Measurements from ENCODE around the gene FBH1. TPM values are rescaled to one million over a fixed set of nuclear protein-coding genes. Genes with fewer than 3 reads are reported as not detected.
A peak's percentile ranks its signal among the peaks of the same experiment; 100 is the strongest.

The FBH1 gene
- total RNA-seq, 1 experiment from 2014 or later, result 72.1 TPM

DNA sequence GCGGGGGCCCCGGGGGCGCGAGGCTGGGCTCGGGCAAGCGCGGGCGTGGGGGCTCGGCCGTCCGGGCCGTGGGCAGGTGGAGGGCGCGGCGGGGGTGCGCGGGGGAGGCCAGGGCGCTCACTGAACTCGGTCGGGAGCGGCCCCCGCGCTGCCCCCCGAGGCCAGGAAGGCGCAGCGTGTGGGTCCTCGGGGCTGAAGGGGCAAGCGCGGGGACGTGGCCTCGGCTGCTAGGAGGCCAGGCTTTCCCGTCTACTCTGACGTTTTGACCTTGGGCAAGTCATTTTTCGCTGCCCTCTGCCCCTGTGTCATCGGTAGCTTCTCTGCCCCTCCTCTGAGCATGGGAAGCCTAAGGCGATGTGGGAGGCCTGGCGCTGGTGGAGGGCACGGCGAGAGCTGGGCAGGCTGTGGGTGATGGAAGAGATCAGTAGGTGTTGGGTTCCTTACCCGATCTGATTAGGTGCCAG lies 441 bp downstream of the FBH1 start:
- Histone ChIP-seq H3K4me3 (ENCODE audit: insufficient read depth, low read depth, low read length) (peak overlapping the region; percentile 72), H3K36me3 (replicated peaks; ENCODE audit: control insufficient read depth, insufficient read depth, low read length) (peaks cover 9% of the 10 kb centered on the region), H3K27me3 (ENCODE audit: control insufficient read depth, insufficient read depth, low read length) (no peaks in the 10 kb centered on the region)
- no peak for DNase-seq

DNA sequence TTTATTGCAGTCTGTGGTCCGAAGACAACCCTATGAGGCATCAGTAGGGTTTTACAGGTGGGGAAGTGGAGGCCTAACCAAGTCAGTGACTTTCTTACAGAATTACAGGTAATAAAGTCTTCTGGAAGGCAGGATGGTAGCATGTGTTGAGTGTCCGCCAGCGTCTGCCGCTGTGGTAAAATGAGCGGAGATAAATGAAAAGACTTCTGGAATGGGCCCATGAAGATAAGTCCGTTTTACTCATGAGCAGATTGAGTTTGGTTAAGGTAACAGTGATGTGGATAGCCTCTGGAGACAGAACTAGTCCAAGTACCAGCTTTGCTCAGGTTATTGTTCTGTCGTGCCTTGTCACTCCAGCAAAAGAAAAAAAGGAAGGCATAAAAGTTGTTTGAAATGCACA lies 966 bp downstream of the FBH1 start:
- H3K36me3 ChIP-seq (replicated peaks; ENCODE audit: control insufficient read depth, insufficient read depth, low read length), result peaks cover 11% of the 10 kb centered on the region
- no peaks in the 10 kb centered on the region for H3K27me3 ChIP-seq (ENCODE audit: control insufficient read depth, insufficient read depth, low read length)
- DNase-seq, result no peak
- peak overlapping the region; percentile 72 for H3K4me3 ChIP-seq (ENCODE audit: insufficient read depth, low read depth, low read length)

DNA sequence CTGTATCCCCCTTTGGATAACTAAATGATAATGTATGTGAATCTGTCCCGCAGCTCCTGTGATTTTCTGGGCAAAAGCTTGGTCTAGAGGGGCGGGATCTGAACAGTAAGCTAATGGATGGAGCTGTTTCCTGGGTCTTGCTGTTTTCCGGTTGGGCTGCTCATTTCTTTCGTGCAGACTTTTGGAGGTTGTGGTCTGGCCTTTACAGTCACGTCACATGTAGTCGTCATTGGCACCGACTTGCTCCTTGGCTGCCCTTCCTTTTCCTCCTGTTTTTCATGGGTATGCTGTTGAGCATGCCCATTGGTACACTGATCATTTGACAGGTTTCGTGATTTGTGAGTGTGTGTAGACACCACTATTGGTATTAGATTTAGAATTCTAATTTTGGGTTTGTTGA lies 2.0 kb downstream of the FBH1 start:
- no peak overlapping the region for H3K4me3 ChIP-seq (ENCODE audit: insufficient read depth, low read depth, low read length)
- DNase-seq, result no peak
- H3K27me3 ChIP-seq (ENCODE audit: control insufficient read depth, insufficient read depth, low read length), result no peaks in the 10 kb centered on the region
- peaks cover 11% of the 10 kb centered on the region for H3K36me3 ChIP-seq (replicated peaks; ENCODE audit: control insufficient read depth, insufficient read depth, low read length)

DNA sequence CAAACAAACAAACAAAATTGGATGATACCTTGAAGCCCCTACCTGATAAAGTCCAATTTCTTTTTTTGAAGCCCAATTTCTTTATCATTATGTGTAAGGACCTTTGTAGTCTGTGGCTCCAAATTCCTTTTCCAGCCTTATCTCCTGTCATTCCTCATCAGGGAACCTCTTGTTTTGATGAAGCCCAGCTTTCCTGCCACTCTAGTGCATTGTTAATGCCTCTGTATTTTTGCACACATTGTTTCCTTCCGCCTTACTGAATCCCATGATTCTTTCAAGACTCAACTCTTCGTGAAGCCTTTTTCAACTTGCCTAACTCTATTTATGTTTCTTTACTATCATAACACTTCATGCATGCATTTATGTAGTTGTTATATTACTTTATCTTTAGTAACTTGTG lies 3.3 kb downstream of the FBH1 start:
- peaks cover 11% of the 10 kb centered on the region for H3K36me3 ChIP-seq (replicated peaks; ENCODE audit: control insufficient read depth, insufficient read depth, low read length)
- no peak overlapping the region for H3K4me3 ChIP-seq (ENCODE audit: insufficient read depth, low read depth, low read length)
- H3K27me3 ChIP-seq (ENCODE audit: control insufficient read depth, insufficient read depth, low read length), result no peaks in the 10 kb centered on the region
- no peak for DNase-seq

DNA sequence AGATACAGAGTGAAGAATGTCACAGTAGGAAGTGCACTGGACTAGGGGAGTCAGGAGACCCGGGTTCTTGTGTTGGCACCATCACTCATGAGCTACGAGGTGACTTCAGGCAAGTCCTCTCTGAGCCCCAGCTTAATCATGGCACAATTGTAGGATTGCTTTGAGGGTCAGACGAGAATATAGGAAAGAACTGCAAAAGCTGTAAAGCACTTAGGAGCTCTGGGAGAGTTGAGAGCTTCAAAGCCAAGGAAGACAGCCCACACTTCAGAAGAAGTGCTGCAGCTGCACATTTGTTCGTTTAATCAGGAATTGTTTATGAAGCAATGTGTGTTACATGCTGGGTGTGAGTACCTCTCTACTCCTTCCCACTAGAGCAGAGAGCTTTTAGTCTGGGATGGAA lies 4.4 kb downstream of the FBH1 start:
- Histone ChIP-seq H3K27me3 (ENCODE audit: control insufficient read depth, insufficient read depth, low read length) (no peaks in the 10 kb centered on the region), H3K36me3 (replicated peaks; ENCODE audit: control insufficient read depth, insufficient read depth, low read length) (peaks cover 11% of the 10 kb centered on the region), H3K4me3 (ENCODE audit: insufficient read depth, low read depth, low read length) (no peak overlapping the region)
- DNase-seq, result no peak

DNA sequence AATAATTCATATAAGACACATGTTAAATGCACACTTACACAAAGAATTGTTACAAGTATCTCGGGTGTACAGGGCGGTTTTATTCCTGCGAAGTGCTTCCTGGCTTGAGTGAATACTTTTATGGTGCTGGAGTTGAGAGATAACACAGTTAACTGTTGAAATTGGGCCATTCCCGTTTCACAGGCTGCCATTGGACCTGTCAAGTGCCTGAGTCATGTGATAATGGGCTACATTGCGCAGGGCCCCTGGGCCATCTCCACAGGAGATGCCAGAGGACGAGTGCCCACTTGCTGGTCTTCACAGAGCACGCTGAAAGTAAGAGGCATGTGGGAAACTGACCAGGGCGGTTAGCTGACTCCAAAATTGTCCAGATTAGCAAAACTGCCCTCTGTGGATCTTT lies 4.8 kb downstream of the FBH1 start:
- no peak overlapping the region for H3K4me3 ChIP-seq (ENCODE audit: insufficient read depth, low read depth, low read length)
- H3K27me3 ChIP-seq (ENCODE audit: control insufficient read depth, insufficient read depth, low read length), result no peaks in the 10 kb centered on the region
- peaks cover 11% of the 10 kb centered on the region for H3K36me3 ChIP-seq (replicated peaks; ENCODE audit: control insufficient read depth, insufficient read depth, low read length)
- no peak for DNase-seq

DNA sequence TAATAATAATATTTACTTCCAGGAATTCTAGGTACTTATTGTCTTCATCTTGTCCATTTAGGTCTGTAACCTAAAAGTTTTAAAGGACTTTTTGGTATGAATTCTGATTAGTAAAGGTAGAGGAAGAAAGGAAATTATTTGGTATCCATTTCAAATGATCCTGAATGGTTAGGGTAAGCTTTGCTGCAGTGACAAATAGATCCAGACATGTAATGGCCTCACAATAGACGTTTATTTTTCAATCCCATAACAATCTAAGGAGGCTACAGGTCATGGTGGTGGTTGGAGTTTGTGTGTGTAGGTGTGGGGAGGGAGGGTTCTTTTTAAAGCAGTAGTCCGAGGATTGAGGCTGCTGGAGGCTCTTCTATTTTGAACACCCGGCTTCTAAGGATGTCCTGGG lies 5.3 kb downstream of the FBH1 start:
- DNase-seq, result no peak
- Histone ChIP-seq H3K4me3 (ENCODE audit: insufficient read depth, low read depth, low read length) (no peak overlapping the region), H3K36me3 (replicated peaks; ENCODE audit: control insufficient read depth, insufficient read depth, low read length) (peaks cover 11% of the 10 kb centered on the region), H3K27me3 (ENCODE audit: control insufficient read depth, insufficient read depth, low read length) (no peaks in the 10 kb centered on the region)

DNA sequence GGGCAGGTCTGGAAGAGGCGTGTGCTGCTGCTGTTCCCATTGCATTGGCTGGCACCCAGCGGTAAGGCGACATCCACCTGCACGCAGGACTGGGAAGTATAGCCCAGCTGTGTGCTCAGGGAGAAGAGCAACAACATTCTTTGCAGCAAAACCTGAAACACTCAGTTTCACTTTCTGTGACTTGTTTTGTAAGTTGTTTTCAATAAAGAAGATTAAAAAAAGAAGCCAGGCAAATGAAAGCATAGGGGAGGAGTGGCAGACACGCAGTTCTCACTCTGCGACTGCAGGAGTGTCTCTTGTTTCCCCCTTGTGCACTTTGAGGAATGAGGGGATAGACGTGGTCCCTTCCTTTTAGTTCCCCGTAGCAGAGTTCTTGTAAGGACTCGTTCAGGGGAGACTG lies 5.8 kb downstream of the FBH1 start:
- Histone ChIP-seq H3K27me3 (ENCODE audit: control insufficient read depth, insufficient read depth, low read length) (no peaks in the 10 kb centered on the region), H3K36me3 (replicated peaks; ENCODE audit: control insufficient read depth, insufficient read depth, low read length) (peaks cover 11% of the 10 kb centered on the region), H3K4me3 (ENCODE audit: insufficient read depth, low read depth, low read length) (no peak overlapping the region)
- DNase-seq, result no peak

DNA sequence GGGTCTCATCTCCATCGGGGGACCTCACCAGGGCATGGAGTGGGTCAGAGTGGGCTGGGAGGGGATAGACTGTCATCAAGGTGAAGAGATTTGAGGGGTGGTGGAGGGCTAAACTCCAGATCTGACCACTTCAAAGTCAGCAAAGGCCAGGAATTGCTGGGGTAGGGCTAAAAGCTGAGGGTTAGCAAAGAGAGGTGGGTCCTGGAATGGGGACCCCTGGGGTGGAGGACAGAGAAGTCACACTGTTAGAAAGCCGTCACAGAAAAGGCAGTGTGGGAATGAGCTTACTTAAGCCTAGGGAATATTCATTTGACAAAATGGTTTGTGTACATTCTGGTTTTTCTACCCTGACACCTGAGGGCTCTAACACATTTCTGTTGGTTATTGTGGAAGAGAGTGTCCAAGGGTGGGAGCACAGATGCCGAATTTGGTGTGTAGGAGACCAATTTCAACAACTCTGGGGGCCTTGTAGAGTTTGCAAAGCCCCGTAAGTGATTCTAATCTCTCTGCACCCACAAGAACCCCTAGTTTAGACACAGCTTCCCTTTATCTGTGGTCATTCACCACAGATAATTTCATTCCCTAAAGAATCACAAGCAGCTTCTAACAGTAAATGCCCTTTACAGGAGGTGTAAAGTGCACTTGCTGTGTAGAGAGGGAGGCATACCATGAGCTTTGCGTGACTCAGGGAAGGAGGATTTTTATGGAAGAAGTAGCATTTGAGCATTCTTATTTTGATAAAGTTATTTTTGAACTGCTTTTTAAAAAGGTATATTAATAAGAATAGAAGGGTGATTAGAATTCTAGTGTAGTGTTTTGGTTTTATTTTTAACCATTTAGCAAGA lies 6.4 kb downstream of the FBH1 start:
- H3K4me3 ChIP-seq (ENCODE audit: insufficient read depth, low read depth, low read length), result no peak overlapping the region
- no peaks in the 10 kb centered on the region for H3K27me3 ChIP-seq (ENCODE audit: control insufficient read depth, insufficient read depth, low read length)
- peak; percentile 57 for DNase-seq
- peaks cover 11% of the 10 kb centered on the region for H3K36me3 ChIP-seq (replicated peaks; ENCODE audit: control insufficient read depth, insufficient read depth, low read length)

DNA sequence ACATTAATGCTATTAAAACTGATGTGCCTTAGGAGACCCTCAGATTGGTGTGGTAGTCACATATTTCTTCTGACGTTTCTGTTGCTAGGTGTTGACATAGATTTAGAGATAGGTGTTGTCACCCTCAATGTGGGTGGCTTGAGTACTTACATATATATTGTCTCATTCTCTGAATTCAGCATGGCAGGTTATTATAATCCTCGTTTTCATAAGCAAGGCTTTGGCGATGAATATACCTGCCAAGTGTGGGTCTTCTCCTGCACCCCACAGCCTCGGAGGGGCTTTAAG lies 7.0 kb downstream of the FBH1 start:
- peaks cover 11% of the 10 kb centered on the region for H3K36me3 ChIP-seq (replicated peaks; ENCODE audit: control insufficient read depth, insufficient read depth, low read length)
- no peak for DNase-seq
- no peak overlapping the region for H3K4me3 ChIP-seq (ENCODE audit: insufficient read depth, low read depth, low read length)
- H3K27me3 ChIP-seq (ENCODE audit: control insufficient read depth, insufficient read depth, low read length), result no peaks in the 10 kb centered on the region

DNA sequence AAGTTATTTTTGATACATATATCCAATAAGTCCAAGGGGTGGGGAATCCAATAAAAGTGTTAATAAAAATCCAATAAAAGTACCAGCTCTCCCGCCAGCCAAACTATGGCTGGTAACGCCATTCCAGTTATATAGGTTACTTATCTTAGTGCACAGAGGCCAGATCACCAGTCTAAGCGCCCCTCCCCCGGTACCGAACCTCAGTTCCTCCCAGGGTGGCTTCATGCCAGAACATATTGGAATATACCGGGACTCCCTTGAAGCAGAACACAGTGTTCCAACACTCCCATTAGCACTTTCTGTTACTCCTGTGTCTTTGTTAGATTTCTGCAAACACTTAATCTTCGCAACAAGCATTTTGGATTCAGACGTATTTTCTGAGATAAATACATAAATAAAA lies 7.5 kb downstream of the FBH1 start:
- Histone ChIP-seq H3K4me3 (ENCODE audit: insufficient read depth, low read depth, low read length) (no peak overlapping the region), H3K36me3 (replicated peaks; ENCODE audit: control insufficient read depth, insufficient read depth, low read length) (peaks cover 11% of the 10 kb centered on the region), H3K27me3 (ENCODE audit: control insufficient read depth, insufficient read depth, low read length) (no peaks in the 10 kb centered on the region)
- DNase-seq, result no peak

DNA sequence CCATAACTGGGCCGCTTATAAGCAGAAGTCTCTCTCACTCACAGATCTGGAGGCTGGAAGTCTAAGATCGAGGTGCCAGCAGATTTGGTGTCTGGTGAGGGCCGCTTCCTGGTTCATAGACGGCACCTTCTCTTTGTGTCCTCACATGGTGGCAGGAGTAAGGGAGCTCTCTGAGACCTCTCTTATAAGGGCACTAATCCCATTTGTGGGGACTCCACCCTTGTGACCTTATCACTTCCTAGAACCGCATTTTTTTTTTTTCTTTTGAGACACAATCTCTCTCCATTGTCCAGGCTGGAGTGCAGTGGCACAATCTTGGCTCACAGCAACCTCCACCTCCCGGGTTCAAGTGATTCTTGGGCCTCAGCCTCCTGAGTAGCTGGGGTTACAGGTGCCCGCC lies 8.1 kb downstream of the FBH1 start:
- Histone ChIP-seq H3K4me3 (ENCODE audit: insufficient read depth, low read depth, low read length) (no peak overlapping the region), H3K36me3 (replicated peaks; ENCODE audit: control insufficient read depth, insufficient read depth, low read length) (peaks cover 11% of the 10 kb centered on the region), H3K27me3 (ENCODE audit: control insufficient read depth, insufficient read depth, low read length) (no peaks in the 10 kb centered on the region)
- no peak for DNase-seq

DNA sequence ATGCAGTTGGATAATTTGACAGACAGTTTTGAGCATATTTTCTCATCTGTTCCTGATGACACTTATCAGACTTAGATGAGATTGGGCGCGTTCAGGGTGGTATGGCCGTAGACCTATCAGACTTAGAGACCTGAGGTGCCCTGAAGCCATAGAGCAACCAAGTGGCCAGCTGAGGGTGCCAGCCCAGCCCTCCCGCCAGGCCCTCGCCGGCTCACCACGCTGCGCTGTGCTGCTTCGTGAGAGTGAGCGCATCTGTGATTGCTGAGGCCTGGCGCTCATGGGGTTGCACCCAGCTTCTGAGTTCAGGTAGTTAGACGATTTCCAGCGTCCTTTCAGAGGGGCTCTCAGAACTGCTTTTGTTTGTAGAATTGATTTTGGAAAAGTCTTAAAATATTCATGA lies 10.2 kb downstream of the FBH1 start:
- Histone ChIP-seq H3K4me3 (ENCODE audit: insufficient read depth, low read depth, low read length) (no peak overlapping the region), H3K27me3 (ENCODE audit: control insufficient read depth, insufficient read depth, low read length) (no peaks in the 10 kb centered on the region), H3K36me3 (replicated peaks; ENCODE audit: control insufficient read depth, insufficient read depth, low read length) (peaks cover 2% of the 10 kb centered on the region; the same call in 1 of the 2 replicates)
- no peak for DNase-seq

DNA sequence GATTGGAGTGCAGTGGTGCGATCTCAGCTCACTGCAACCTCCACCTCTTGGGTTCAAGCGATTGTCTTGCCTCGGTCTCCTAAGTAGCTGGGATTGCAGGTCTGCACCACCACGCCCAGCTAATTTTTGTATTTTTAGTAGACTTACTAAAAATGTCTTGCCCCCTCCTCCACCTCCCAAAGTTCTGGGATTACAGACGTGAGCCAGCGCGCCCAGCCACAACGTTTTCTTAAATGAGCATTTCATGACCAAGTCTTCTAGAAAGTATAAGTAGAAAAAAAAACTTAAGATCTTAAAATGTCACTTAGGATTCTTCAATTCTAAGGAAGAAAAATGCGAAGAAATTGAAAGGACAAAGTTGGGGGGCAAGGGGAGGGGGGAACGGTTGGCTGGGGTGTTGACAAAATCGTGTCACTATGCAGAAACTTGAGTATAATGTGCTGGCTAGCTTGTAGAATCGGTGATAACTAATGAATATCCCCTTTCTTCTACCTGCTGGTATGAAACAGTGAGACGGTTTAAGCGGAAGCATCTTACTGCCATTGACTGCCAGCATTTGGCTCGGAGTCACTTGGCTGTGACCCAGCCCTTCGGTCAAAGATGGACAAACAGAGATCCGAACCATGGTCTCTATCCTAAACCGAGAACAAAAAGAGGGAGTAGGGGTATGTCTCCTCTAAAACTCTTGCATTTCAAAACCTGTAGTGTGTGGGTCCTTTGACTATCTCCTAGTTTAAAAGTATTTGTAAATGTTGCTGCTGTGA lies 12.7 kb downstream of the FBH1 start:
- DNase-seq, result no peak
- Histone ChIP-seq H3K36me3 (replicated peaks; ENCODE audit: control insufficient read depth, insufficient read depth, low read length) (peaks cover 6% of the 10 kb centered on the region), H3K4me3 (ENCODE audit: insufficient read depth, low read depth, low read length) (no peak overlapping the region), H3K27me3 (ENCODE audit: control insufficient read depth, insufficient read depth, low read length) (no peaks in the 10 kb centered on the region)

DNA sequence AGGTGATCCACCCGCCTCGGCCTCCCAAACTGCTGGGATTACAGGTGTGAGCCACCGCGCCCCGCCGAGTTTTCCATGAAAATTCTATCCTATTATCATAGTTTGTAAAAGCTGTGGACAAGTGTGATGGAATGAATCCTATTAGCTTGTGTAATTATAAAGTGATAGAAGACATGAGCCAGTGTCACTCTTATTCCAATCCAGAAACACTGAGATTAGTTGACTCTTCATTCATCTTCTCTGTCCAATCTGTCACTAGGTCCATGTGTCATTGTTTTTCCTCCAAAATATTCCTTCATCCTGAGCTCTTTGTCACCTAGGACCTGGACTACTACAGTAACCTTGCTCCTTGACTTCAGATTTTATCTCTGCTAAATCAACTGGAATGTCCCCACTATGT lies 13.5 kb downstream of the FBH1 start:
- no peak overlapping the region for H3K4me3 ChIP-seq (ENCODE audit: insufficient read depth, low read depth, low read length)
- DNase-seq, result no peak
- peaks cover 6% of the 10 kb centered on the region for H3K36me3 ChIP-seq (replicated peaks; ENCODE audit: control insufficient read depth, insufficient read depth, low read length)
- H3K27me3 ChIP-seq (ENCODE audit: control insufficient read depth, insufficient read depth, low read length), result no peaks in the 10 kb centered on the region
